HT1080 (cell line): ENCODE results near the gene QPRT. TPM values are rescaled to one million over a fixed set of nuclear protein-coding genes. Genes with fewer than 3 reads are reported as not detected.
"Not testable (repeated sequence)": the region's sequence is repeated elsewhere in the genome, so short reads cannot be mapped to it uniquely, and the experiment has no call there.

Source experiments
- DNase-seq: peaks from one replicate; pipeline ENCODE4 v3.0.0-alpha.2; 2015; ENCODE audit warnings: low read depth
- total RNA-seq: library from RNA; depleted of rRNA; stranded (reverse); fragments of >200 nt; shearing (Covaris generic); gene quantifications from 2 replicates; pipeline ENCODE4 v1.2.3, GENCODE V29; 2014

QPRT gene
- total RNA-seq, 1 experiment from 2014 or later, result 1.8 TPM

DNA sequence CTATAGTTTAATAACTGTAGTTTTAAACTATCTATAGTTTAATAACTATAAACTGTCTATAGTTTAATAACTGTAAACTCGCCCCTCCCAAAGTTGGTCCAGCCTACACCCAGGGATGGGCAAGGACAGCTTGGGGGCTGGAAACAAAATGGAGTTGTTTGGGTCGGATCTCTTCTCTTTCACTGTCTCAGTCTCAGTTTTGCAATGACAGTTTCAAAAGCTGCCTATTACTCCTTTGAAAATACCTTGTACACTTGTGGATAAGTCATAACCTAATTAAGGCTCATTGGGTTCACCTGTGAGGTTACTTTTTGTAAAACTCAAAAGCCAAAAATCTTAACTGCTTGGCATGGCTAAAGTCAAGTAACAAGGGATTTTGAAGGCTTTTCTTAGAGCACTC lies 35.4 kb downstream of the QPRT start:
- no peak for DNase-seq

DNA sequence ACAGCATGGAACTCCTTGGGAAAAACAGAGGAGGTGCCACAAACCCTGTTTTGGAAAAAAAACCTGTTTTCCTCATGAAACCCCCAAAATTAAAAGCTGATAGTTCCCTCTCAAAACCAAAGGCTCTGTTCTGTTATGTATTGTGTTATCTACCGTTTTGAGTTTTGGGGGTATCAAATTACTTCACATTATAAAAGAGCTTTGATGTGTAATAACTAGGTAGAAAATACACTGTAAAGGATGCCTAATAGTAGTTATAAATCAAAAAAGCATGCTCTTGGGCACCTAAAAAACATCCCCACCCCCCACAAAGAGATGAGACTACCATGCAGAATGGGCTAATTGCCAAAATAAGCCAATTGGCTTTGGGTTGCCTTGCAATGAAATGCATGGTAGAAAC lies 36.0 kb downstream of the QPRT start:
- DNase-seq, result no peak

GRCh38 chr16:29717113-29717512 lies 38.1 kb downstream of the QPRT start:
- DNase-seq, result no peak

DNA sequence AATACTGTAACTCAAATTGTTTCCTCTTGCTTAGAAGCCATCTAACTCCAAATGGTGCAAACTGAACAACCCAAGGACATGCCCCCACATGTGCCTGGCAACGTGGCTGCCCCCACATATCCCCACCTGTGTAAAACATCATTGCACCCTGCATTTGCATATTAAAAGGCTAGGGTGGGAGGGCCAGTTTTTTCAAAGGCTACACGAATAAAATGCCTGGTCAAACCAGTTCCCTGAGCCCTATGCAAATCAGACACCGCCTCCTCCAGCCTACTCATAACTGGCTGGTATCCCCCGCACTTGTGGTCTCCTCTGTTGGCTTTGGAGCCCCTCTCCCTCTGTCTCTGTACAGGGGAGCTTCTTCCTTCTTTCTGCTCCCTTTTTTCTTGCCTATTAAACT lies 40.1 kb downstream of the QPRT start:
- no peak for DNase-seq

DNA sequence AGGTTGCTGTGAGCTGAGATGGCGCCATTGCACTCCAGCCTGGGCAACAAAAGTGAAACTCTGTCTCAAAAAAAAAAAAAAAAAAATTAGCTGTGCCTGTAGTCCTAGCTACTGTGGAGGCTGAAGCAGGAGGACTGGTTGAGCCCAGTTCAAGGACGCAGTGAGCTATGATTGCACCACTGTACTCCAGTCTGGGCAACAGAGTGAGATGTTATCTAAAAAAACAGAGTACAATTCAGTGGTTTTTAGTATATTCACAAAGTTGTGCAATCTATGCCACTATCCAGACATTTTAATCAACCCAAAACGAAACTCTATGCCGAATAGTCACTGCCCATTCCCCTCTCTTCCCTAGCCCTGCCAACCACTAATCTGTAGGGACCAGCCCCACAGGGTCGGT lies 41.7 kb downstream of the QPRT start:
- DNase-seq, result no peak

GRCh38 chr16:29721167-29721879 lies 42.3 kb downstream of the QPRT start:
- DNase-seq, result peak; percentile 48

GRCh38 chr16:29726845-29727377 lies 47.9 kb downstream of the QPRT start:
- no peak for DNase-seq

GRCh38 chr16:29727452-29727851 lies 48.5 kb downstream of the QPRT start:
- DNase-seq, result no peak

DNA sequence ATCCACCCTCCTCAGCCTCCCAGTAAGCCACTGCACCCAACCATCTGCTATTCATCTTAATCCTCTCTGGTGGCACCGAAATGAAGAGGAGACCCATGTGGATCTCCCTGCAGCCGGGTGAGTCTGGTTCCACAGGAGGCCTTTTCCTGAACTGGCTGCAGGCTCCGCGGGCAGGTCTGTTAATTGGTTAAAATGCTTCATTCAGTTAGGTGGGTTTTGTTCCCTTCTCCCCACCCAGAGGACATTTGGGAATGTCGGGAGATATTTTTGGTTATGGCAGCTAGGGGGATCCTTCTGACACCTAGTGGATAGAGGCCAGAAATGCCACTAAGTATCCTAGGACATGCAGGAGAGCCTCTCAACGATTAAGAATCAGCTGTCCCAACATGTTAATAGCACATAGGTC lies 50.1 kb downstream of the QPRT start:
- DNase-seq, result peak; percentile 41

DNA sequence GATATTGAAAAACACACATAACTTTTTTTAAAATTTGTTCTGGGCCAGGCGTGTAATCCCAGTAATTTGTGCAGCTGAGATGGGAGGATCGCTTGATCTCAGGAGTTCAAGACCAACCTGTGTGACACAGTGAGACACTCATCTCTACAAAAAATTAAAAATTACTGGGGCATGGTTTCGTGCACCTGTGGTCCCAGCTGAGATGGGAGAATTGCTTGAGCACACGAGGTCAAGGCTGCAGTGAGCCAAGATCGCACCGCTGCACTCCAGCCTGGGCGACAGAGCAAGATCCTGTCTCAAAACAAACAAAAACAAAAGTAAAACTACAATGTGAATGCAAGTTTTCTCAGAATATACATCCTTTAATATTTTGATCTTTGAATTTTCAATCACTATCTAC lies 51.7 kb downstream of the QPRT start:
- no peak for DNase-seq

- DNase-seq, result not testable (repeated sequence)
Observed at GRCh38 chr16:29731768-29732601, 53.0 kb downstream of the QPRT start.

DNA sequence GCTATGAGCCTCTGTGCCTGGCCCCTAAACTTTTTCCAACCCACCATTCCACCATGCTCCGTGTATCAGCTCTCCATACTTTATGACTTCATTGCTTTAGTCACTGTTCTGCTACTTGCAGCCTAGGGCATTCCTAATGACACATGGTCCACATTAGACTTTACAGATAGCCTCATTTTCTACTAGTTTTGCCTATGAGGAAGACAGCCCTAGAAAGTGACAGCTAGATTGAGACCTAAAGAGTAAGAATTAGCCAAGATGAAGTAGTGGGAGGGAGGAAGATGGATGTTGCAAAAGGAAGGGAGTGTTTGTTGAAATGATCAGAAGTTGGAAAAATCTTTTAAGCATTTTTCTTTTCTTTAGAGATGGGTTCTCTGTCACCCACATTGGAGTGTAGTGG lies 55.8 kb downstream of the QPRT start:
- no peak for DNase-seq

DNA sequence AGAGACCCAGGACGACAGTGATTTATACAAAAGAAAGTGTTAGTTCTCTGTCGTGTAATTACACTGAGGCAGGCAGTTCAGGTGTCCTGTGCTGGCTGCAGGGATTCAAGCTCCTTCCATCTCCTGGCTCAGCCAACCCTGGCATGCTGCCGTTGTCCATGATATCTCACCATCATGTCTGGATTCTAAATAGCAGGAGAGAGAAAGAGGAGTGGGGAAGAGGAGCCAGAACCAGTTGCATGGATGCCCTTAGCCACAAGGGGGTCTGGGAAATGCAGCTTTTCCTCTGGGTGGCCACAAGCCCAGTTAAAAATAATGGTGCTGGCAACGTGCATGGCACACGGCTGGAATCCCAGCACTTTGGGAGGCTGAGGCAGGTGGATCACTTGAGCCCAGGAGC lies 57.1 kb downstream of the QPRT start:
- no peak for DNase-seq

GRCh38 chr16:29736764-29737163 lies 57.8 kb downstream of the QPRT start:
- no peak for DNase-seq

GRCh38 chr16:29737713-29738112 lies 58.7 kb downstream of the QPRT start:
- DNase-seq, result no peak

DNA sequence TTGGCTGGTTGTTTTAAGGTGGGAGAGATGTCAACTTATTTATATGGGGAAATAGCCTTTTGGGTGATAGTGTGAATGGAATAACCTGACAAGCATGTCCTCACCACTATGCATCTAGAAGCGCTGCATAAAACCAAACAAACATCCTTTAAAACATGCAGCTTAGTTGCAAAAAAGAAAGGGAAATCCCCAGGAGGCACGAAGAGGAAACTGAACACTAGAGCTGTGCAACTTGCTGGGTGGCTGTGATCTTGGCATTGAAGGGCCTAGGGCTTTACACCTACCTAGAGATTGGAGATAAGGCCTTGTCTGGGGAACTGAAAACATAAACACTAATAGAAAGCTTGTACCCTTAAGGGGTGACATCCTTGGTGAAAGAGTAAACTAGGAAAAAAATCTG lies 59.5 kb downstream of the QPRT start:
- DNase-seq, result no peak

DNA sequence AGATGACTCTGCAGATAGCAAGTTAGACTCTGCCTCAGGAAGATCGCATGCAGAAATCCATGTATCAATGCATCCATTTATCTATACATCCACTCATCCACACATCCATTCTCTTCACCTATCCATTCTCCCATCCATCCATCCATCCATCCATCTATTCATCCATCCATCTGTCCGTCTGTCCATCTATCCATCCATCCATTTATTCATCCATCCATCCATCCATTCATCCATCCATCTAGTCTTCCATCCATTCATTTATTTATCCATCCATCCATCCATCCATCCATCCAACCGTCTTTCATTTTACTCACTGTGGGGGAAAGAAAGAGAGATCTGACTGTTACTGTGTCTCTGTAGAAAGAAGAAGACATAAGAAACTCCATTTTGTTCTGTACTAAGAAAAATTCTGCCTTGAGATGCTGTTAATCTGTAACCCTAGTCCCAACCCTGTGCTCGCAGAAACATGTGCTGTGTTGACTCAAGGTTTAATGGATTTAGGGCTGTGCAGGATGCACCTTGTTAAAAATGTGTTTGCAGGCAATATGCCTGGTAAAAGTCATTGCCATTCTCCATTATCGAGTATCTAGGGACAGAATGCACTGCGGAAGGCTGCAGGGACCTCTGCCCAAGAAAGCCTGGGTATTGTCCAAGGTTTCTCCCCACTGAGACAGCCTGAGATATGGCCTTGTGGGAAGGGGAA lies 61.1 kb downstream of the QPRT start:
- DNase-seq, result not testable (repeated sequence)

- not testable (repeated sequence) for DNase-seq
Observed at GRCh38 chr16:29740630-29741015, 61.6 kb downstream of the QPRT start.

GRCh38 chr16:29742683-29743275 lies 63.8 kb downstream of the QPRT start:
- DNase-seq, result no peak

- no peak for DNase-seq
Observed at GRCh38 chr16:29743475-29743826, 64.5 kb downstream of the QPRT start.

- no peak for DNase-seq
Observed at GRCh38 chr16:29743827-29744531, 65.0 kb downstream of the QPRT start.
